Dermis microvascular lymphatic vessel endothelial cell (primary cell): Measurements from ENCODE around the gene PGM1. TPM values are rescaled to one million over a fixed set of nuclear protein-coding genes. Genes with fewer than 3 reads are reported as not detected.

Experiments
- DNase-seq, 2 donors: peaks; one replicate each; pipeline versions ENCODE4 v3.0.0 to v3.0.0-alpha.2; 2010; ENCODE audit warnings: low read depth in 2 of 2
- total RNA-seq: library from RNA; depleted of rRNA; stranded (reverse); fragments of >200 nt; gene quantifications from 2 replicates; pipeline ENCODE4 v1.2.1, GENCODE V29; 2014

The PGM1 gene
- total RNA-seq, 1 donor from 2014 or later: 43.1 TPM

DNA sequence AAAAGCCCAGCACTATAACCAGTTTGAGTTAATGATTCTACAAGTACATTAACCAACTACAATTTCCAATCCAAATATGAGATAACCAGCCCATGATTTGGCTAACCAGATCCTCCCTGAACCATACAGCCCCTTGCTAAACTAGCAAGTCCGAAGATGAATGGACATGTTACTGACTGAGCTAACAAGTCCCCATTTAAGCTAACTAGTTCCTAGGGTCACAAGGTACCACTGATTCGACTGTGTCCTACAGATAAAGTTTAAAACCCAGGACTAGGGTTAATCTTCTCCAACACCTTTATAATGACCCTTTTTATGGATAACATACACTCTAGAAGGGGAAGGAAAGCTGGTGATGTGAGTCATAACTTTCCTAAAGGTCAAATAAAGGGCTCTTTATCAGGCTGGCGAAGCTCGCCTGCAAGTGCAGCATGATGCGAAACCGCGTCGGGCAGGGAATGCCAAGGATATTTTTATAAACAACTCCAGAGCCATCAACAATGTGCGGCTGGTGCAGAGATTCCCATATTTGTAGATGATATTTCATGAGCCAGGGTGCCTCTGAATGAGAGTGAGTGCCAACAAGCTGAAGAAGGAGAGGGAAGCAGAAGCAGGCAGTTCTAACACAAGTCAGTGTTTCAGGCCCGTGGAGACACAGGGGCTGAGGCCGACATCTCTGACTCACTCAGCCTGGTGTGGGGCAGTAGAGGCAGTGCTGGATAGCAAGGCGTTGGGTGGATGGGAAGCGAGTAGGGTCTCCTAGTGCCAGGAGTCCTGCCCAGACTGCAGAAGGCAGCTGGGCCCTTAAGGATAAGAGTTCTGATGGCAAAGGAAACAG lies 105.0 kb downstream of the PGM1 start:
- DNase-seq: peak in 1 of 2 donors; percentile 63

DNA sequence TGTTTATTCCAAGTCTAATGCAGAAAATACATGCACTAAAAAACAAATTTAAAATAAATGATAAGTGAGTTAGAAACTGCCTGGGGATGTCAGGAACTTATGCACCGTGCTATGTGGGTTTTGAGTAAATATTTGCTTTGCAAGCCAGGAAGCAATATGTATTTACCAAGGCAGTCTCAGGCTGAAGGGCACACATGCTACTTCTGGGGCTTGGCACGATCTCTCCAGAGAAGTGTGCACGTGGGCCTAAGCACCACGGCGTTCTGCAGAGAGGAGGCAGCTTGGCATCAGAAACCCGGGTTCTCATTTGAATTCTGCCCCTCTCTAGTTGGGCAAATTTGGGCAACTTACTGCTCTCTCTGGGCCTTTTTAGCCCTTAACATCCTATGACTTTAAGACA lies 108.0 kb downstream of the PGM1 start:
- DNase-seq: peak in 1 of 2 donors; percentile 7

DNA sequence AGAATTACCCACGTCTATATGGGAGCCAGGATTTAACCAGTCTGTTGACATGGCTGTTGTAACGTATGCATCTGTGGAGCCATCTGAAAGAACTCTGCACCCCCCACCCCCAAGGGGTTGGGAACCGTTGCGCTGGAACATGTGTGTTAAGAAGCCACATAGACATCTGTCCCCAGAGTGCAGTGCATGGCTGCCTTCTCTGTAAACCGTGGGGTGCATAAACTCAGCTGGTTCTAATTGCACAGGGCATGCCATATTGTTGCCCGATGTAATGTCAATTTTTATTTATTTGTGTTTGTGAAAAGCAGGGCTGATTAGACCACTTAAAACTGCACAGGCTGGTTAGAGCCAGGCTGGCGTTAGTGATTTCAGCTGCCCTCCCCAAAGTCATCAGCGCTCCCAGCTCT lies 110.5 kb downstream of the PGM1 start:
- no peak for DNase-seq

DNA sequence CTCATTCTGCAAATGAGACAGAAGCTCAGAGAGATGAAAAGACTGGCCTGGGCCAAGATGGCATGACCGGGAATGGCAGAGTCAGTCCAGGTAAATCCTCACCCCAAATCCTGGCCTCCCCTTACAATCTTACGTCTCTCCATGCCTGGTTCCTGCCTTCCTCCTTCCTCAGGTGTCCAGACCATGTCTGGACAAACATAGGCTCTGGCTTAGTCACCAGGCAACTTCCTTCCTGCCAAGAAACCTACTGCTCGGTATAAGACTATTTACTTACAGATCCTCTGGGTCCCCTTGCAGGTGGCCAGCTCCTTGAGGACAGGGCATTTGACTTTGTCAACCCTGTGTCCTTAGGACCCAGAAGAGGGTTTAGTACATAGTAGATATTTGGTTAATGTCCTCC lies 111.2 kb downstream of the PGM1 start:
- DNase-seq: peak in 1 of 2 donors; percentile 74

DNA sequence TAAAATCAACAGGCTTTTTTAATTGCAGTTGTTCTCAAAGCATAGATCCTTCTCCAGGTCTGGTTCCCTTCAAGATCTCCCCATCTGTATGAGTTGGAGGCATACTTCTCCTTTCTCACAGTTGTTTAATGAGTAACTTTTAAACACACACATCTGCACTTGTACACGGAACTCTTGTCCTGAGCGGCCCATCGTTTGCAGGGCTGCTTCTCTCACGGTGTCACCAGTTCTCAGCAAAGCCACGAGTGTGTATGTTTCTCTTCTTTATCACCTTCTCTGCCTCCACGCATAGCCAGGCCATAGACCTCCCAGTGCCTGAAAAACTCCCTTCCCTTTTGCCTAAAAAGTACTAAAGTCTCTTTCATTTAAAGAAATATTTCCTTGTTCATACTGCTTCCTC lies 111.9 kb downstream of the PGM1 start:
- no peak for DNase-seq

DNA sequence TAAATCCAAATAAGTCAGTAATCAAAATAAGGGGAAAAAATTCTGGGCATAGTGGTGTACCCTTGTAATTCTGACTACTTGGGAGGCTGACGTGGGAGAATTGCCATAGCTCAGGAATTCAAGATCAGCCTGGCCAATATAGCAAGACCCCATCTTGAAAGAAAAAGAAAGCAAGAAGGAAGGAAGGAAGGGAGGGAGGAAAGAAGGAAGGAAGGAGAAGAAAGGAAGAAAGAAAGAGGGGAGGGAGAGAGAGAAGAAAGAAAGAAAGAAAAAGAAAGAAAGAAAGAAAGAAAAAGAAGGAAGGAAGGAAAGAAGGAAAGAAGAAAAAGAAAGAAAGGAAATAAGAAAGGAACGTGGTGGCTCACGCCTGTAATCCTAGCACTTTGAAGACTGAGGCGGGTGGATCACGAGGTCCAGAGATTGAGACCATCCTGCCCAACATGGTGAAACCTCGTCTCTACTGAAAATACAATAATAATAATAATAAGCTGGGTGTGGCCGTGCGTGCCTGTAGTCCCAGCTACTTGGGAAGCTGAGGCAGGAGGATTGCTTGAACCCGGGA lies 116.1 kb downstream of the PGM1 start:
- DNase-seq: no peak

Other genes starting within 250 kb of the PGM1 start
- 14.2 and 14.9 TPM in 2 replicates for gene ALG6, start 225.8 kb upstream of the PGM1 start, total RNA-seq
- 11.4 and 15.7 TPM in 2 replicates for gene ITGB3BP, start 70.2 kb upstream of the PGM1 start, total RNA-seq
- gene EFCAB7, start 69.9 kb upstream of the PGM1 start, total RNA-seq: 2.3 and 2.9 TPM in 2 replicates
- 0.25 and 0.26 TPM in 2 replicates for gene ROR1, start 180.6 kb downstream of the PGM1 start, total RNA-seq